GM12872 (cell line): ENCODE measurements around the gene CDH20.

Source experiments
- TF ChIP-seq, protein P1 (sequence below): IDR thresholded peaks from 3 replicates; pipeline ENCODE4 v1.5.1; 2011; ENCODE audit warnings: low read depth, mild to moderate bottlenecking, low read length, moderate library complexity; ENCODE audit not compliant: insufficient read depth

The CDH20 gene

GRCh38 chr18:61400016-61400635 is 66.9 kb downstream of the CDH20 start:
- TF ChIP-seq, protein P1, sequence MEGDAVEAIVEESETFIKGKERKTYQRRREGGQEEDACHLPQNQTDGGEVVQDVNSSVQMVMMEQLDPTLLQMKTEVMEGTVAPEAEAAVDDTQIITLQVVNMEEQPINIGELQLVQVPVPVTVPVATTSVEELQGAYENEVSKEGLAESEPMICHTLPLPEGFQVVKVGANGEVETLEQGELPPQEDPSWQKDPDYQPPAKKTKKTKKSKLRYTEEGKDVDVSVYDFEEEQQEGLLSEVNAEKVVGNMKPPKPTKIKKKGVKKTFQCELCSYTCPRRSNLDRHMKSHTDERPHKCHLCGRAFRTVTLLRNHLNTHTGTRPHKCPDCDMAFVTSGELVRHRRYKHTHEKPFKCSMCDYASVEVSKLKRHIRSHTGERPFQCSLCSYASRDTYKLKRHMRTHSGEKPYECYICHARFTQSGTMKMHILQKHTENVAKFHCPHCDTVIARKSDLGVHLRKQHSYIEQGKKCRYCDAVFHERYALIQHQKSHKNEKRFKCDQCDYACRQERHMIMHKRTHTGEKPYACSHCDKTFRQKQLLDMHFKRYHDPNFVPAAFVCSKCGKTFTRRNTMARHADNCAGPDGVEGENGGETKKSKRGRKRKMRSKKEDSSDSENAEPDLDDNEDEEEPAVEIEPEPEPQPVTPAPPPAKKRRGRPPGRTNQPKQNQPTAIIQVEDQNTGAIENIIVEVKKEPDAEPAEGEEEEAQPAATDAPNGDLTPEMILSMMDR: no peak

- TF ChIP-seq, protein P1: no peak
Observed at GRCh38 chr18:61400716-61401115, 67.5 kb downstream of the CDH20 start.

DNA sequence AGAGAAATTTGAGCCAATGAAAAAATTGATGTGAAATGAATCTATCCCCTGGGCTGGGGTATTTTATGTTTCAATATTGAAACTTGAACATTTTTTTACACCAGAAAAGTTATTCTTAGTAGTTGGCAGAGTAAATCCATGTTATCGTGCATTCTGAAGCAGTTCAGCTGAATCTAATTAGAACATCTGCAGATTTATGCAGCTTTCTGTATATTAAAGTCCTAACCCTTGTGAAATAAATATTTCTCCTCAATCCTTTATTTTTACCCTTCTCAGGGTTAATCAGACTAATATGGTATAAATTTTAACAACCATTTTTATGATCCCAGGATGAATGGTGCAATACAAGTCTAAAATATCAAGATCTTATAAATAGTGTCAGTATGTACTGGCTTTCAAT is 69.5 kb downstream of the CDH20 start:
- TF ChIP-seq, protein P1: no peak

- TF ChIP-seq, protein P1: no peak
Observed at GRCh38 chr18:61413396-61413795, 80.2 kb downstream of the CDH20 start.

DNA sequence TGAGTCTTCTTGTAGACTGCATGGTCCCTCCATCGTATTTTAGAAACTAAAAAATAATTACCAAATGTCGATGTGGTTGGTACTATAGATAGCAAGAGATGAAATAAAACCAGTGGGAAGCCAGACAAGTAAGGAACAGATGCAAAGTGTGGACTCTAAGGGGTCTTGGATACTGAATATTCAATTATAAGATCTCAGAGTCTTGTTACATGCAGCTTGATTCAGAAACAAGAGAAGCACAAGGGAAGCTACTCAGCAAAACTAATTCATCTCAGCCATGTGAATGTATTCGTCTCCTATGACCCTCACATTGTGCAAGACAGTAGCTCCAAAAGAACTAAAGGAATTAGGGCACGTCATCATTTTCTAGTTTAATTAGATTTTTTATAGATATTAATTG is 80.9 kb downstream of the CDH20 start:
- TF ChIP-seq, protein P1: no peak

DNA sequence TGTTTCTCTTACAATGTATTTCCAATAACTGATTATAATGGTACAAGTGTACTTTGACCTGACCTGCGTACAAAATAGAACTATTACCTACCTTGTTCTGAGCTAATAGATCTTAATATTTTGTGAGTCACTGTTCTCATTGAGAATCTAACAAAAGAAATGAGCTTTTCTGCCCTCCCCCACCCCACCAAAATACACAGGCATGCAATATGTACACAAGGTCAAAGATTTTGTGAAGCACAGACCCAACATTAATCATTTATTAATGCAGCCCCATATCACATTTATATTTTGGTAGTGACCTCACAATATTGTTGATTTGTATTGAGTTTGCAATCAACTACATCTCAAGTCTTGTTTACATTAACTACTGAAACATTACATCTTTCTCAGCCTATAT is 86.5 kb downstream of the CDH20 start:
- TF ChIP-seq, protein P1: no peak

GRCh38 chr18:61420218-61420885 is 87.1 kb downstream of the CDH20 start:
- TF ChIP-seq, protein P1: no peak
